ENCODE results near the gene AURKAIP1. TPM values are rescaled to one million over a fixed set of nuclear protein-coding genes. Genes with fewer than 3 reads are reported as not detected.
A peak's percentile ranks its signal among the peaks of the same experiment; 100 is the strongest.

AURKAIP1 gene
- total and polyA plus RNA-seq, 7 experiments from 2014 or later: 53.8 to 160 (median 65.2) TPM

DNA sequence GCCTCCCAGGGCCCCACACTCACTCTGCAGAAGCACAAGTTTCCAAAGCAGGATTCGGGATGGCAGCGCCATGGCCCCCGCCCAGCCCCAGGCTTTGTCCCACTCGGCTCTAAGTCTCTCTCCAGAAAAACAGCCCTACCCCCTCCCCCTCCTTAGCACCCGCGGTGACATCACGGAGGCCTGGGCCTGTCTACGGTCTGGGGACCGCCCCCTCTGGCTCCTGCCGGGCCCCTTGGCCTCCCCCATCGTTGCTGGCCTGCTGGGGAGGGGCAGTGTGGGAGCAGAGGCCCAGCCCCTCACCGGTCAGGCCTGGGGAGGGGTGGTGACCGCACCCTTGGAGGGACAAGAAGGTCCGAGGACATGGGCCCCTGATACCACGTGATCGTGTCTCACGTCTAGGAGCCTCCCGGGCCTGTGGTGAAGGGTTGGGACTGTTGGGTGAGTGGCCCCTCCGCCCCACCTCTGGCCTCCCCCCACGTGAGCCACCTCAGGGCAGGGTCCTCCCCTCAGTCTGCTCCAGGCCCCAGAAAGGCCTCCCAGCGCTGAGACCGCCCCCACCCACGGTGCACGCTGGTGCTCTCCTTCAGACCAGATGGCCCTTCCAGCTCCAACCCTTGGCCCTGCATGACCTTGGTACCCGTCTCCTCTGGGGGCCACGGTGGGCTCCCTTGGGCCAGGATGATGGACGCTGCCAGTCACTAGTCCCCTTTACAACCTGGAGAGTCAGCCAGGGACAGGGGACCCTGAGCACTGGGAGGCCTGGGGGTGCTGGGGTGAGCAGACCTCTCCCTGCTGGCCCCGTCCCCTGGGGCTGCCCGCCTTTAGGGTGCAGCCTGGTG lies 16.4 kb downstream of the AURKAIP1 start, which contains the start of gene MXRA8:
TSS of gene MXRA8 (minus strand) at position 123 of the 839 bp plus-strand sequence. CDS start at position 72, 51 bp downstream.
- intact Hi-C loops (cut with micrococcal nuclease): loop anchor here in 1 of 2 donors (1.0 kb wide), 1 partner anchor 13 kb away; no protein-coding TSS in a partner anchor
- H3K4me3 Mint-ChIP-seq: peak within 1 kb of the TSS in 9 of 10 donors; percentile 25 to 75 (median 48)

DNA sequence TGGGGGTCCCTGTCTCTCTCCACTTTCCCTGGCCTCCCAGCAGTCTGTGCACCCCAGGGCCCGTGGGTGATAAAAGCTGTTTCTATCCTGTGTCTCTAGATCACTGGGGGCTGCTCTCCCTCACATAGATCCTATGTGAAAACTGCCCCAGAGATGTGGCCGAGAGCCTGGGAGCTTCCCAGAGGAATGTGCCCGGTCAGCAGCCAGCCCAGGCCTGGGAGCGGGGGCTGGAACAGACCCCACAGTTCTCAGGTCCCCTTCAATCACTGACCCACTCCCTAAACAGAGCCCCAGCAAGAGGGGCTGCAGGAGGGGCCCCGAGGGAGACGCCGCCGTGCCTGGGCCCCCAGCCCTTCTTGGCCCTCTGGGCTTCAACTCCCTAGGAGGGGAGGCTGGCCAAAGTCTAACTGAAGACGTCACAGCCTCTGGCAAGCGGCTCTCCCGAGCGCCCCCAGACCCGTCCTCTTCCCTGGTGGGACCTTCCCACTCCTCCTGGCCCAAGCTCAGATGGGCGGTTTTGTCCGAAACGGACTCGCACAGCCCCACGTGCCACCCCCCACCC lies 17.1 kb downstream of the AURKAIP1 start:
- ChIA-PET CTCF (no interaction called here), POLR2A (interaction anchor here (0.6 to 2.1 kb wide), 2 partner anchors 13 to 257 kb away, joined by 3 to 10 read pairs; partner anchors contain the start of gene MIB2)
- Mint-ChIP-seq H3K36me3 (no peaks in the 10 kb centered on the region), H3K9me3 (peaks cover 0 to 2% (median 0%) of the 10 kb centered on the region in 11 donors), H3K4me1 (peaks cover 8 to 22% (median 13%) of the 10 kb centered on the region in 7 donors), H3K27me3 (peaks cover 0 to 33% (median 10%) of the 10 kb centered on the region in 5 donors), H3K27ac (peak overlapping the region in 1 of 9 donors; percentile 48), H3K4me3 (peak overlapping the region in 4 of 10 donors; percentile 25 to 46 (median 34))
- peaks cover 0 to 18% of the 10 kb centered on the region in 2 donors for H3K4me1 ChIP-seq (ENCODE audit: control insufficient read depth in 2 of 2, insufficient read depth in 2 of 2, low read length in 2 of 2)
- ATAC-seq (no peak), DNase-seq (peak in 1 of 9 donors; percentile 4)
- no peak overlapping the region for H3K27ac ChIP-seq (ENCODE audit: low read depth, low read length)
- H3K36me3 ChIP-seq (ENCODE audit: control insufficient read depth in 2 of 3, insufficient read depth in 3 of 3, low read length in 3 of 3): no peaks in the 10 kb centered on the region
- intact Hi-C loops (cut with micrococcal nuclease): no loop called here
- no peaks in the 10 kb centered on the region for H3K9me3 ChIP-seq (ENCODE audit: control insufficient read depth in 2 of 3, low read length in 3 of 3)
- no peak overlapping the region for H3K4me3 ChIP-seq (ENCODE audit: low read length)
- peaks cover 0 to 9% of the 10 kb centered on the region in 2 donors for H3K27me3 ChIP-seq (ENCODE audit: control insufficient read depth in 2 of 2, insufficient read depth in 2 of 2, low read length in 2 of 2)

More for the DNA sequence above, 16.4 kb downstream of the AURKAIP1 start, which contains the start of gene MXRA8:
- Histone ChIP-seq H3K9me3 (ENCODE audit: control insufficient read depth in 2 of 3, low read length in 3 of 3) (no peaks in the 10 kb centered on the region), H3K4me3 (ENCODE audit: low read length) (no peak within 1 kb of the TSS), H3K4me1 (ENCODE audit: control insufficient read depth in 2 of 2, insufficient read depth in 2 of 2, low read length in 2 of 2) (peaks cover 0 to 11% of the 10 kb centered on the region in 2 donors), H3K27ac (ENCODE audit: low read depth, low read length) (peak within 1 kb of the TSS; percentile 23), H3K27me3 (ENCODE audit: control insufficient read depth in 2 of 2, insufficient read depth in 2 of 2, low read length in 2 of 2) (peaks cover 0 to 9% of the 10 kb centered on the region in 2 donors), H3K36me3 (ENCODE audit: control insufficient read depth in 2 of 3, insufficient read depth in 3 of 3, low read length in 3 of 3) (no peaks in the 10 kb centered on the region)
- no peak for DNase-seq
- peak; percentile 5 for ATAC-seq
- POLR2A ChIA-PET: interaction anchor here (0.6 to 2.1 kb wide), 5 partner anchors 10 to 257 kb away, joined by 3 to 10 read pairs (median 4); partner anchors contain the start of genes AURKAIP1 and MIB2
- Mint-ChIP-seq H3K27me3 (peaks cover 0 to 27% (median 7%) of the 10 kb centered on the region in 5 donors), H3K9me3 (peaks cover 0 to 2% (median 0%) of the 10 kb centered on the region in 11 donors), H3K4me1 (peaks cover 8 to 20% (median 13%) of the 10 kb centered on the region in 7 donors), H3K27ac (peak within 1 kb of the TSS in 8 of 9 donors; percentile 4 to 78 (median 54)), H3K36me3 (no peaks in the 10 kb centered on the region)
- CTCF ChIA-PET: no interaction called here

DNA sequence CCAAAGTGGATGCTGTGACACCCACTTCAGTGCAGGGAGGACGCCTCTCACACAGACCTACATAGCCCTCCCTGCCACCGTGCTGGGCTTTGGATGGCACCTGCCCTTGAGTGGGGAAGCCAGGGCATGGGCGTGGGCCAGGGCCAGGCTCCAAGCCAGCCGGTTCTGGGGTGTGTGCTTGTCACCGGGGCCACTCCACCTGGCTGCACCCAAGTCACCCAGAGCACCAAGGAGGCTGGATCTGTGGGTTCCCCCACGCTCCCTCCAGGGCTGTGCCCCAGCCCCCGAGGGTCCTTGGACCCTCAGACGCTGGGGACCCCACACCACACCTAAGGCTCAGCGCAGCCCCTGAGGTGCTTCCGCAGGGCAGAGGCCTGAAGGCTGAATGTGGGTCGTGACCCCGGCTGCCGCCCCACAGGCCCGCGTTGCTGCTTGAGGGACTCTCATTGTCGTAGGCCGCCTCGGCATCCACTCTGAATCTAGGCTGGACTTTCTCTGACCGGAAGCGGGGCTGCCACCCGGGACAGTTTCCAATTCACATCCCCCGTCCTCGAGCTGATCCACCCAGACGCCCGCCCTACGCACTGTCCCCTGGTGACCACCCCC lies 18.1 kb downstream of the AURKAIP1 start:
- ATAC-seq (no peak), DNase-seq (no peak)
- peaks cover 0 to 39% (median 16%) of the 10 kb centered on the region in 5 donors for H3K27me3 Mint-ChIP-seq
- peaks cover 0 to 18% of the 10 kb centered on the region in 2 donors for H3K4me1 ChIP-seq (ENCODE audit: control insufficient read depth in 2 of 2, insufficient read depth in 2 of 2, low read length in 2 of 2)
- H3K27ac Mint-ChIP-seq: no peak overlapping the region
- ChIA-PET POLR2A (interaction anchor here (2.1 kb wide), 1 partner anchor 14 kb away, joined by 10 read pairs; no protein-coding TSS in a partner anchor), CTCF (no interaction called here)
- peaks cover 0 to 2% (median 0%) of the 10 kb centered on the region in 5 donors for H3K36me3 Mint-ChIP-seq
- peaks cover 0 to 9% of the 10 kb centered on the region in 2 donors for H3K27me3 ChIP-seq (ENCODE audit: control insufficient read depth in 2 of 2, insufficient read depth in 2 of 2, low read length in 2 of 2)
- H3K9me3 Mint-ChIP-seq: peaks cover 0 to 5% (median 0%) of the 10 kb centered on the region in 11 donors
- intact Hi-C loops (cut with micrococcal nuclease): no loop called here
- H3K4me3 Mint-ChIP-seq: no peak overlapping the region
- H3K27ac ChIP-seq (ENCODE audit: low read depth, low read length): no peak overlapping the region
- peaks cover 12 to 31% (median 19%) of the 10 kb centered on the region in 7 donors for H3K4me1 Mint-ChIP-seq
- no peaks in the 10 kb centered on the region for H3K36me3 ChIP-seq (ENCODE audit: control insufficient read depth in 2 of 3, insufficient read depth in 3 of 3, low read length in 3 of 3)
- H3K4me3 ChIP-seq (ENCODE audit: low read length): no peak overlapping the region
- no peaks in the 10 kb centered on the region for H3K9me3 ChIP-seq (ENCODE audit: control insufficient read depth in 2 of 3, low read length in 3 of 3)

DNA sequence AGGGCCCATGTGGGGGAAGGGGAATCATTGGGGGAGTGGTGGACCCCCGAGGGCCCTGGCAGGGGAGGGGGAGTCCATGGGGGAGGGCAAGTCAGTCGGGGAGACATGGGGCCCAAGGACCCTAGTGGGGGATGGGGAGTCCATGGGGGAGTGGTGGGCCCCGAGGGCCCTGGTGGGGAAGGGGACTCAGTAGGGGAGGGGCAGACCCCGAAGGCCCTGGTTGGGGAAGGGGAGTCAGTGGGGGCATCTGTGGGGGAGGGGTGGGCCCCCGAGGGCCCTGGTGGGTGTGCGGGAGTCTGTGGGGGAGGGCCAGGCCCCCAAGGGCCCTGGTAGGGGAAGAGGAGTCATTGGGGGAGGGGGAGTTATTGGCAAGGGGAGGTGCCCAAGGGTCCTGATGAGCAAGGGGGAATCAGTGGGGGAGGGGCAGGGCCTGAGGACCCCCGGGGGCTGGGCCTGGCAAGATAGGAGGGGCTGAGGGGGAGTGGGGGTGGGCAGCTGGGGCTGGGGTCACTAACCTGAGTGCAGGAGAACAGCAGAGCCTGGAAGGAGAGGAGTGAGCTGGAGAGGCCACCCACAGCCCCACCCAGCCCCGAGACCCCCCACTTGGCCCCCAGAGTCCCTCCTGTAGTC lies 18.7 kb downstream of the AURKAIP1 start:
- Histone ChIP-seq H3K27me3 (ENCODE audit: control insufficient read depth in 2 of 2, insufficient read depth in 2 of 2, low read length in 2 of 2) (peaks cover 0 to 9% of the 10 kb centered on the region in 2 donors), H3K36me3 (ENCODE audit: control insufficient read depth in 2 of 3, insufficient read depth in 3 of 3, low read length in 3 of 3) (no peaks in the 10 kb centered on the region), H3K9me3 (ENCODE audit: control insufficient read depth in 2 of 3, low read length in 3 of 3) (no peaks in the 10 kb centered on the region), H3K4me3 (ENCODE audit: low read length) (no peak overlapping the region), H3K27ac (ENCODE audit: low read depth, low read length) (no peak overlapping the region), H3K4me1 (ENCODE audit: control insufficient read depth in 2 of 2, insufficient read depth in 2 of 2, low read length in 2 of 2) (peaks cover 0 to 18% of the 10 kb centered on the region in 2 donors)
- H3K36me3 Mint-ChIP-seq: peaks cover 0 to 2% (median 0%) of the 10 kb centered on the region in 5 donors
- H3K27ac Mint-ChIP-seq: no peak overlapping the region
- no peak for DNase-seq
- no peak overlapping the region for H3K4me3 Mint-ChIP-seq
- no peak for ATAC-seq
- intact Hi-C loops (cut with micrococcal nuclease): no loop called here
- H3K4me1 Mint-ChIP-seq: peaks cover 11 to 31% (median 19%) of the 10 kb centered on the region in 7 donors
- H3K27me3 Mint-ChIP-seq: peaks cover 0 to 39% (median 16%) of the 10 kb centered on the region in 5 donors
- peaks cover 0 to 5% (median 0%) of the 10 kb centered on the region in 11 donors for H3K9me3 Mint-ChIP-seq
- ChIA-PET POLR2A (no interaction called here), CTCF (no interaction called here)

DNA sequence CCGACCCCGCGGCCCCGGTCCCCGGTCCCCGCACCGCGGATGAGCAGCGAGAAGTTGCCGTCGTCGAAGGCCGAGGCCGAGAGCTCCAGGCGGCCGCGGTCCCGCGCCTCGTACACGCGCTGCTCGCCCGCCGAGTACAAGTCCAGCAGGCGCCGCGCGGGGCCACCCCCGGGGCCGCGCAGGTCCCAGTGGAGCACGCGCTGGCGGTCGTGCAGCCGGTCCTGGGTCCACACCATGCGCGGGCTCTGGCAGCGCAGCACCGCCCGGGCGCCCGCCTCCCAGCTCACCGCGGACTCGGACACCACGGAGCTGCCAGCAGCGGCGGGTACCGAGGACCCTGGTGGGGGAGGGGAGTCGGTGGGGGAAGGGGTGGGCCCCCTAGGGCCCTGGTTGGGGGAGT lies 19.6 kb downstream of the AURKAIP1 start:
- H3K27ac ChIP-seq (ENCODE audit: low read depth, low read length): no peak overlapping the region
- POLR2A ChIA-PET: no interaction called here
- H3K36me3 ChIP-seq (ENCODE audit: control insufficient read depth in 2 of 3, insufficient read depth in 3 of 3, low read length in 3 of 3): no peaks in the 10 kb centered on the region
- Mint-ChIP-seq H3K4me1 (peaks cover 5 to 28% (median 19%) of the 10 kb centered on the region in 7 donors), H3K27me3 (peaks cover 0 to 34% (median 11%) of the 10 kb centered on the region in 5 donors), H3K9me3 (peaks cover 0 to 3% (median 0%) of the 10 kb centered on the region in 11 donors), H3K4me3 (peak overlapping the region in 1 of 10 donors; percentile 84), H3K27ac (no peak overlapping the region), H3K36me3 (peaks cover 0 to 2% (median 0%) of the 10 kb centered on the region in 5 donors)
- DNase-seq: no peak
- H3K27me3 ChIP-seq (ENCODE audit: control insufficient read depth in 2 of 2, insufficient read depth in 2 of 2, low read length in 2 of 2): peaks cover 0 to 9% of the 10 kb centered on the region in 2 donors
- H3K4me1 ChIP-seq (ENCODE audit: control insufficient read depth in 2 of 2, insufficient read depth in 2 of 2, low read length in 2 of 2): peaks cover 0 to 18% of the 10 kb centered on the region in 2 donors
- intact Hi-C loops (cut with micrococcal nuclease): no loop called here
- no peak overlapping the region for H3K4me3 ChIP-seq (ENCODE audit: low read length)
- peak; percentile 36 for ATAC-seq
- no peaks in the 10 kb centered on the region for H3K9me3 ChIP-seq (ENCODE audit: control insufficient read depth in 2 of 3, low read length in 3 of 3)
- CTCF ChIA-PET: no interaction called here
